Middle frontal gyrus (tissue), 1 donor: Measurements from ENCODE around the gene GPC6.

Source experiments
- DNase-seq: peaks from one replicate; pipeline ENCODE4 v3.0.0-alpha.2; 2015; ENCODE audit warnings: low spot score; ENCODE audit errors: extremely low spot score

The GPC6 gene

GRCh38 chr13:93732186-93732585 lies 505.6 kb downstream of the GPC6 start:
- no peak for DNase-seq

GRCh38 chr13:93736081-93736480 lies 509.5 kb downstream of the GPC6 start:
- DNase-seq: no peak

- no peak for DNase-seq
Observed at GRCh38 chr13:93736909-93737308, 510.3 kb downstream of the GPC6 start.

GRCh38 chr13:93740334-93740733 lies 513.7 kb downstream of the GPC6 start:
- no peak for DNase-seq

- no peak for DNase-seq
Observed at GRCh38 chr13:93744033-93744432, 517.4 kb downstream of the GPC6 start.

- DNase-seq: no peak
Observed at GRCh38 chr13:93744886-93745285, 518.3 kb downstream of the GPC6 start.

GRCh38 chr13:93745884-93746283 lies 519.3 kb downstream of the GPC6 start:
- no peak for DNase-seq

- no peak for DNase-seq
Observed at GRCh38 chr13:93746589-93746988, 520.0 kb downstream of the GPC6 start.

GRCh38 chr13:93750676-93751075 lies 524.1 kb downstream of the GPC6 start:
- no peak for DNase-seq

GRCh38 chr13:93751117-93751516 lies 524.5 kb downstream of the GPC6 start:
- DNase-seq: no peak

- no peak for DNase-seq
Observed at GRCh38 chr13:93752541-93752940, 525.9 kb downstream of the GPC6 start.

- no peak for DNase-seq
Observed at GRCh38 chr13:93753639-93754038, 527.0 kb downstream of the GPC6 start.

GRCh38 chr13:93755341-93755740 lies 528.7 kb downstream of the GPC6 start:
- no peak for DNase-seq

GRCh38 chr13:93758575-93758974 lies 532.0 kb downstream of the GPC6 start:
- no peak for DNase-seq

GRCh38 chr13:93762708-93763426 lies 536.3 kb downstream of the GPC6 start:
- no peak for DNase-seq

- DNase-seq: no peak
Observed at GRCh38 chr13:93765062-93765461, 538.5 kb downstream of the GPC6 start.

- DNase-seq: no peak
Observed at GRCh38 chr13:93765811-93766210, 539.2 kb downstream of the GPC6 start.

- DNase-seq: no peak
Observed at GRCh38 chr13:93766719-93767118, 540.1 kb downstream of the GPC6 start.

- DNase-seq: no peak
Observed at GRCh38 chr13:93767180-93767916, 540.7 kb downstream of the GPC6 start.

- no peak for DNase-seq
Observed at GRCh38 chr13:93767917-93768409, 541.4 kb downstream of the GPC6 start.

GRCh38 chr13:93769101-93769500 lies 542.5 kb downstream of the GPC6 start:
- DNase-seq: no peak

GRCh38 chr13:93769607-93770006 lies 543.0 kb downstream of the GPC6 start:
- no peak for DNase-seq

- DNase-seq: no peak
Observed at GRCh38 chr13:93771227-93771626, 544.6 kb downstream of the GPC6 start.
